ENCODE data around the gene CDH20. TPM values are rescaled to one million over a fixed set of nuclear protein-coding genes. Genes with fewer than 3 reads are reported as not detected.

The CDH20 gene
- total and polyA plus RNA-seq, 2 of the 13 experiments (the other 11 are each of a cell fraction or from before 2014, with no cell fraction given): not detected

DNA sequence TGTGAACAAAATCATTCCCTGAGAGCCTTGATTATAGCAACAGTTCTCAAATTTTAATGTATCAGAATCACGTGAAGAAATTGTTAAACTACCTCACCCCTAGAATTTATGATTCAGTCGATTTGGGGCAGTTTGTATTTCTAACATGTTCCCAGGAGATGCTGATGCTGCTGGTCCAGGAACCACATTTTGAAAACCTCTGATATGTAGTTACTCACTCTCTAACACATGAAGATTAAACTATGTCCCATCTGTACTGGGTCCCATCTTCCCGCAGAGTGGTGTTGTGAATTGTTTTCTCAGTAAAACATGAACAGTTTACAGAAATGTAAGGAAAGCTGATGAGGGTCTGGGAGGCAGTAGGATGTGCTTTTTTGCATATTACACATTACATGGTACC, 223.1 kb downstream of the CDH20 start:
- no peak for FAIRE-seq
- Histone ChIP-seq H3K4me2 (ENCODE audit: low read depth, low read length) (no peak overlapping the region), H3K79me2 (ENCODE audit: insufficient read depth, low read length) (no peaks in the 10 kb centered on the region), H3K4me1 (ENCODE audit: insufficient read depth, low read length) (no peaks in the 10 kb centered on the region), H3K36me3 (replicated peaks in 1 of 2; ENCODE audit: control insufficient read depth in 1 of 2, insufficient read depth in 2 of 2, low read length in 2 of 2) (no peaks in the 10 kb centered on the region), H2AFZ (ENCODE audit: low read length) (no peak overlapping the region), H3K27me3 (ENCODE audit: control insufficient read depth in 1 of 2, insufficient read depth in 2 of 2, low read length in 2 of 2) (no peaks in the 10 kb centered on the region), H3K27ac (ENCODE audit: extremely low read length, insufficient read depth, low read length) (no peak overlapping the region), H4K20me1 (ENCODE audit: insufficient read depth, low read length) (no peaks in the 10 kb centered on the region), H3K9ac (ENCODE audit: insufficient read depth, low read depth, low read length) (no peak overlapping the region), H3K9me3 (ENCODE audit: low read length) (no peaks in the 10 kb centered on the region), H3K4me3 (replicated peaks in 1 of 3; ENCODE audit: insufficient read depth in 1 of 3, low read depth in 2 of 3, low read length in 3 of 3) (no peak overlapping the region)
- intact Hi-C loops (cut with micrococcal nuclease; ENCODE audit: unreplicated experiment) (no loop called here), in situ Hi-C loops (cut with HindIII; ENCODE audit: extremely low pct_ligation_motif_present, low pct_unique_long_range_greater_than_20kb) (no loop called here)
- no TSS peak for BruUV-seq (replicated peaks)
- POLR2A ChIA-PET: no interaction called here
- TF ChIP-seq GPN1 (CRISPR knock-in tag; IDR thresholded peaks at IDR 0.05; ENCODE audit: borderline replicate concordance) (no peak), GATA4 (IDR thresholded peaks at IDR 0.05; ENCODE audit: borderline replicate concordance, low read depth) (no peak), FOXJ3 (CRISPR knock-in tag; IDR thresholded peaks at IDR 0.05; ENCODE audit: borderline replicate concordance) (no peak), ZNF335 (CRISPR knock-in tag; IDR thresholded peaks at IDR 0.05) (no peak), ZNF558 (CRISPR knock-in tag; IDR thresholded peaks at IDR 0.05; ENCODE audit: borderline replicate concordance) (no peak)
- WGBS (ENCODE audit: low lambda C conversion rate): 2% methylated on average over 3 of the region's 3 CpGs
- CTCF ChIA-PET (ENCODE audit: low intra/inter-chr PET ratio, low total read pairs): no interaction called here
- DNase-seq (ENCODE audit: low spot score): no peak
- no peak for ATAC-seq

DNA sequence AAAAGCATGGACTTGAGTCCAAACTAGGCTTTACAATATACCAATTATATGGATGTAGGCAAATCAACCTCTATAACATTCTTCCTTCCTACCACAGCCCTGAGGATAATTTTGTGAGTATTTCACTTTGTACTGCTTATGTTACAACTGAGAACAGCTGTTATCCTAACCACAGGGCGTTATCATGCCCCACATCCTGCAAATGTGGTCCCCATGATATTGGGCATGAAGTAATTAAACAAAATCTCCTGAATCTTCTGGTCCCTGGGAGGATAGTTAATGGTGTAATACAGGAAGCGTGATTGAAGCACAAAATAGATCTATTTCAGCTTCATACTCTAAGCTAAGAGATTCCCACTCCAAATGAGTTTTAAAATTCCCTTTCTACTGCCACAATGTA, 223.6 kb downstream of the CDH20 start:
- H3K27me3 ChIP-seq (ENCODE audit: control insufficient read depth in 1 of 2, insufficient read depth in 2 of 2, low read length in 2 of 2): no peaks in the 10 kb centered on the region
- no peak overlapping the region for H2AFZ ChIP-seq (ENCODE audit: low read length)
- no peaks in the 10 kb centered on the region for H3K79me2 ChIP-seq (ENCODE audit: insufficient read depth, low read length)
- CTCF ChIA-PET (ENCODE audit: low intra/inter-chr PET ratio, low total read pairs): no interaction called here
- H3K9me3 ChIP-seq (ENCODE audit: low read length): no peaks in the 10 kb centered on the region
- H3K4me1 ChIP-seq (ENCODE audit: insufficient read depth, low read length): no peaks in the 10 kb centered on the region
- intact Hi-C loops (cut with micrococcal nuclease; ENCODE audit: unreplicated experiment): no loop called here
- H3K36me3 ChIP-seq (replicated peaks in 1 of 2; ENCODE audit: control insufficient read depth in 1 of 2, insufficient read depth in 2 of 2, low read length in 2 of 2): no peaks in the 10 kb centered on the region
- no peak for FAIRE-seq
- no peak overlapping the region for H3K4me2 ChIP-seq (ENCODE audit: low read depth, low read length)
- H3K9ac ChIP-seq (ENCODE audit: insufficient read depth, low read depth, low read length): no peak overlapping the region
- no TSS peak for BruUV-seq (replicated peaks)
- 0% methylated on average over 2 of the region's 2 CpGs for WGBS (ENCODE audit: low lambda C conversion rate)
- H4K20me1 ChIP-seq (ENCODE audit: insufficient read depth, low read length): no peaks in the 10 kb centered on the region
- DNase-seq (ENCODE audit: low spot score): no peak
- ATAC-seq: no peak
- H3K27ac ChIP-seq (ENCODE audit: extremely low read length, insufficient read depth, low read length): no peak overlapping the region
- POLR2A ChIA-PET: no interaction called here
- no peak overlapping the region for H3K4me3 ChIP-seq (replicated peaks in 1 of 3; ENCODE audit: insufficient read depth in 1 of 3, low read depth in 2 of 3, low read length in 3 of 3)
- in situ Hi-C loops (cut with HindIII; ENCODE audit: extremely low pct_ligation_motif_present, low pct_unique_long_range_greater_than_20kb): no loop called here
- TF ChIP-seq ZNF296 (CRISPR knock-in tag; conservative IDR thresholded peaks at IDR 0.05) (no peak), IKZF4 (CRISPR knock-in tag; IDR thresholded peaks at IDR 0.05; ENCODE audit: borderline replicate concordance, low read depth, not compliant biosample characterization) (no peak), SATB2 (CRISPR knock-in tag; IDR thresholded peaks at IDR 0.05) (no peak), EEA1 (CRISPR knock-in tag; IDR thresholded peaks at IDR 0.05; ENCODE audit: borderline replicate concordance) (no peak), FOXK2 (IDR thresholded peaks at IDR 0.05) (no peak), ZKSCAN1 (IDR thresholded peaks at IDR 0.05; ENCODE audit: low read length) (no peak), ZNF510 (CRISPR knock-in tag; IDR thresholded peaks at IDR 0.05; ENCODE audit: low read depth) (no peak)
- TF ChIP-seq, protein P1, sequence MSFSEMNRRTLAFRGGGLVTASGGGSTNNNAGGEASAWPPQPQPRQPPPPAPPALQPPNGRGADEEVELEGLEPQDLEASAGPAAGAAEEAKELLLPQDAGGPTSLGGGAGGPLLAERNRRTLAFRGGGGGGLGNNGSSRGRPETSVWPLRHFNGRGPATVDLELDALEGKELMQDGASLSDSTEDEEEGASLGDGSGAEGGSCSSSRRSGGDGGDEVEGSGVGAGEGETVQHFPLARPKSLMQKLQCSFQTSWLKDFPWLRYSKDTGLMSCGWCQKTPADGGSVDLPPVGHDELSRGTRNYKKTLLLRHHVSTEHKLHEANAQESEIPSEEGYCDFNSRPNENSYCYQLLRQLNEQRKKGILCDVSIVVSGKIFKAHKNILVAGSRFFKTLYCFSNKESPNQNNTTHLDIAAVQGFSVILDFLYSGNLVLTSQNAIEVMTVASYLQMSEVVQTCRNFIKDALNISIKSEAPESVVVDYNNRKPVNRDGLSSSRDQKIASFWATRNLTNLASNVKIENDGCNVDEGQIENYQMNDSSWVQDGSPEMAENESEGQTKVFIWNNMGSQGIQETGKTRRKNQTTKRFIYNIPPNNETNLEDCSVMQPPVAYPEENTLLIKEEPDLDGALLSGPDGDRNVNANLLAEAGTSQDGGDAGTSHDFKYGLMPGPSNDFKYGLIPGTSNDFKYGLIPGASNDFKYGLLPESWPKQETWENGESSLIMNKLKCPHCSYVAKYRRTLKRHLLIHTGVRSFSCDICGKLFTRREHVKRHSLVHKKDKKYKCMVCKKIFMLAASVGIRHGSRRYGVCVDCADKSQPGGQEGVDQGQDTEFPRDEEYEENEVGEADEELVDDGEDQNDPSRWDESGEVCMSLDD (CRISPR knock-in tag; IDR thresholded peaks at IDR 0.05; ENCODE audit: borderline replicate concordance): no peak
- TF ChIP-seq, protein P2, sequence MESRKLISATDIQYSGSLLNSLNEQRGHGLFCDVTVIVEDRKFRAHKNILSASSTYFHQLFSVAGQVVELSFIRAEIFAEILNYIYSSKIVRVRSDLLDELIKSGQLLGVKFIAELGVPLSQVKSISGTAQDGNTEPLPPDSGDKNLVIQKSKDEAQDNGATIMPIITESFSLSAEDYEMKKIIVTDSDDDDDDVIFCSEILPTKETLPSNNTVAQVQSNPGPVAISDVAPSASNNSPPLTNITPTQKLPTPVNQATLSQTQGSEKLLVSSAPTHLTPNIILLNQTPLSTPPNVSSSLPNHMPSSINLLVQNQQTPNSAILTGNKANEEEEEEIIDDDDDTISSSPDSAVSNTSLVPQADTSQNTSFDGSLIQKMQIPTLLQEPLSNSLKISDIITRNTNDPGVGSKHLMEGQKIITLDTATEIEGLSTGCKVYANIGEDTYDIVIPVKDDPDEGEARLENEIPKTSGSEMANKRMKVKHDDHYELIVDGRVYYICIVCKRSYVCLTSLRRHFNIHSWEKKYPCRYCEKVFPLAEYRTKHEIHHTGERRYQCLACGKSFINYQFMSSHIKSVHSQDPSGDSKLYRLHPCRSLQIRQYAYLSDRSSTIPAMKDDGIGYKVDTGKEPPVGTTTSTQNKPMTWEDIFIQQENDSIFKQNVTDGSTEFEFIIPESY (CRISPR knock-in tag; IDR thresholded peaks at IDR 0.05): no peak
